NCI-H146 treated with DMSO at 0.1 percent for 48 hours (cell line): ENCODE data around the gene DHX58.
A peak's percentile ranks its signal among the peaks of the same experiment; 100 is the strongest.

Source experiments
- DNase-seq: peaks from one replicate; lab custom pipeline; 2025; ENCODE audit not compliant: unreplicated experiment; lab: John Stamatoyannopoulos, UW

Gene DHX58

DNA sequence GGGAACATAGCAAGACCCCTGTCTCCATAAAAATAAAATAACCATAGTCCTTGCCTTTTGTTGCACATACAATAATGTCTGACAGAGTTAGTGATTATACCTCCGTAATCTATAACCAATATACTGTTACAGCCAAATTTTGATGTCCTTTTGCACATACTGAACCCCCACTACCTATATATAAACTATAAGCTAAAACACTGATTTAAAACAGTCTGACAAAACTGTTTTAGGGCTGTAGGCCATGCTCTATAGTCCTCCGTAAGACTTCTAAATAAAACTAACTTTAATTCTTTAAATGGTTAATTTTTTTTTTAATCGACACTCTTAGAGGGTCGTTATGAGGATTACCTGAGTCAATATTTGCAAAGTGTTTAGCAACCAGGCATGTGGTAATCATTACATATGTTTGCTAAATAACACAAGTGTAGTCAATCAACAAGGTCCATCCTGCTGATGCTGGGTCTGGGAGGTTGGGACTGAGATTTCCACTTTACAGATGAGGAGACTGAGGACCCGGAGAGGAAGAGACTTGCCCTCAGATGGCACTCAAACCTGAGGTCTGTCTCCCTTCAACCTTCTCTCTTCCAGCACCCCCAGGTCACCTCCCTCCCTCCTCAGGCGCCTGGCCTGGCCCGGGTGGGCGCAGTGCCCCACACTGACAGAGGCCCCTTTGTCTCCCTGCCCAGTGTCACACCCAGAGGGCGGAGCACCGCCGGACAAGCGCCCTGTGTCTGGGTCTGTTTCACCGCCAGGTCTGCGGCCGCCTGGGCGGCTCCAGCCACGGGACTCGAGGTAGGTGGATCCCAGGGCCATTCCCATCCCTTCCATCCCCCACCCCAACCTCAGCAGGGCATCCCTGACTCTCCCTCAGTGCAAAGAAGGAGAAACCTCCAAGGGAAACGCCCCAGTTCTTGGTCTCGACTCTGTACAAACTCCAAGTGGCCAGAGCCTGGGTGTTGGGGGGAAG, 24.5 kb downstream of the DHX58 start:
- DNase-seq: no peak

DNA sequence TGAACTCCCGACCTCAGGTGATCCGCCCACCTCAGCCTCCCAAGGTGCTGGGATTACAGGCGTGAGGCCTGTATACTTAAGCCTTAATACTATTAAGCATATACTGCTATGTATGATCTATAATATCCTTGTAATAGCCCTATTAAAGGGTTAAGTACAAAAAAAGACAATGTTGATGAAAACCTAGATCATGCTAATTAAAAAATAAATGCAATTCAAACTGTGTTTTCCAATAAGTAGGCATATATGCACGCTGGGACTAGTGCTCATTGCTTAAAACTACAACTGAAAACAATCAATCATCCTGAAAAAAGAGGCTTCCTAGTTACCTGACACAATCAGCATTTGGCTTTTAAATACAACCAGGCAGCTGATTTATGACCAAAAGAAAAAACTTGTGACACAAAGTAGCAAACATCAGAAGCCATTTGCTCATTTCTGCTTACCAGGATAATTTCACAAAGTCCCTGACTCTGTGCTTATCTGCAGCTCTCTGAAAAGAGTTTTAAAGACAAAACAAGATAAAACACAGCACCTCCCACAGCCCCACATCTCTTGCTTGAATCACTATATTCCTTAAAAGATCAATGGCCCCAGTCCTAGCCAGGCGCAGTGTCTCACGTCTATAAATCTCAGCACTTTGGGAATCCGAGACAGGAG, 25.3 kb downstream of the DHX58 start:
- DNase-seq: no peak

DNA sequence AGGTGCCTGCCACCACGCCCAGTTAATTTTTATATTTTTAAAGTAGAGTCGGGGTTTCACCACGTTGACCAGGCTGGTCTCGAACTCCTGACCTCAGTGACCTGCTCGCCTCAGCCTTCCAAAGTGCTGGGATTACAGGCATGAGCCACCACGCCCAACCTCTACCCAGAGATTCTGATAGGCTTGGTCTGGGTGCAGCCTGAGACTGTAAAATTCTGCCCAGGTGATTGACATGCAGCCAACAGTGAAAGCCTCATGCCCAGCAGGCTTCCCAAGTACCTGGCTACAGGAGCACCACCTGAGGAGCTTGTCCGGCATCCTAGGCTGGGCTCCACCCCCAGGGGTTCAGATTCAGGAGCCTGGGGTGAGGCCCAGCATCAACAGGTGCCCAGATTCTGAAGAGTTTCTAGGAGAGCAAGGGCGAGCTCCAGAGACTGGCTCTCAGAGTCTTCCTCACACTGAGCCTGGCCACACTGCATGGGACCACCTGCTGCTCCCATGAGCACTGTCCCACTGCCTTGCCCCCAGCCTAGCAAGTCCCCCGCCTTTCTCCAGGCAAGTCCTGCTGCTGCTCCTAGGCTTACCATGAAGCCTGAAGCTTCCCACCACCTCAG, 30.9 kb downstream of the DHX58 start:
- DNase-seq: no peak

DNA sequence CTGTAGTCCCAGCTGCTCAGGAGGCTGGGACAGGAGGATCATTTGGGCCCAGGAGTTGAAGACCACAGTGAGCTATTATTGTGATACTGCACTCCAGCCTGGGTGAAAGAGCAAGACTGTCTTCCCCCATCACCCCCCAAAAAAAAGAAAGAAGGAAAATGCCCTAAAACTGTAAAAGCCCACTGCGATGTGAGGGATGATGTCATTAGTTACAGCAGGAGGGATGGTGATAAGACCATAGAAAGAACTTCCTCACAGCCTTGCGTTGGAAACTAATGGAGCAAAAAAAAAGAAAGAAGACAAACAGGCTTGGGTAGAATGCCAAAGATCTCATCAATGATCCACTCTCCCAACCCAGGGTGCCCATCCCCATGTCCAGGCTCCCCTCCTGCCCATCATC, 33.0 kb downstream of the DHX58 start:
- no peak for DNase-seq

DNA sequence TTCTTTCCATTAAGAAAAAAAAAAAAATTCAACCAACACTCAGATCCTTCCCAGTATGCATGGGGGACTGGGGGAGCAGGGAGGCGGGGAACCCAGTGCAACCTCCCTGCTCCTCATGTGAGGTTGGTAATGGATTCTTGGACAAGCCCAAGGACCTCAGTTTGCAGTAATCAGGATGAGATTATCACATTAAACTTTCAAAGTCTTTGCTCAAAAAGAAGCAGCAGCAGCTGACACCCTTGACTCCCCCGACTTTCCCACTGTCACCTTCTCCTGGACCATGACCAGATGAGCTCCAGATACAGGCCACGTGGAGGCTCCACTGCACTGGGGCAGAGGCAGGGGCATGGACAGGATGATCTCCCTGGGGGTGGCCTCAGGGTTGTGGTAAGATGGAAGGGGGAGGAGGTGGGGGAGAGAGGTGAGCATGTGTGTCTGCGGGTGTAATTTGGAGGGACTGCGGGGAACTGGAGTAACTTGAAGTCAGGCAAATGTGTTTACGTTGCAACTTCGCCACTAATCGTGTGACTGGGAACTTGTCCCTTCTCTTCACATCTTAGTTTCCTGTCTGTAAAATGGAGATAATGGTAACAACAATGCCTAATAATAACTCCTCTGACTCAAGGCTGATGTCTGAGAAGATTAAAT, 34.0 kb downstream of the DHX58 start:
- no peak for DNase-seq

DNA sequence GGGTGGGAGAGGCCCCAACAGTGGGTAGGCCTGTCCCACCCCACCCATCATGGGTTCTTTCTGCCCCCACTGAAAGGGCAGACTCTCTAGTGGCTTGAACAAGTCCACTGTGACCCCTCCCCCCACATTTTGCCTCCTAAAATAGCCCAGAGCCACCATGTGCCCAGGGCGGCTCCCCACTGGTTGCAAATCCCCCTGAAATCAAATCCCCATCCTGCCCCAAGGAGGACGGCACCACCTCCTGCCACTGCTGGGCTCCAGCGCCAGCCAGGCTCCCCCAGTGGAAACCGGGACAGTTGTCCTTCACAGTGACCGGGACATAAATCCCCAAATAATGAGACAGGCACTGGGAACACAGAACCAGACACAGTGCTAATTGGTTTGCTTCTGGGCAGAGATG, 34.8 kb downstream of the DHX58 start:
- no peak for DNase-seq

DNA sequence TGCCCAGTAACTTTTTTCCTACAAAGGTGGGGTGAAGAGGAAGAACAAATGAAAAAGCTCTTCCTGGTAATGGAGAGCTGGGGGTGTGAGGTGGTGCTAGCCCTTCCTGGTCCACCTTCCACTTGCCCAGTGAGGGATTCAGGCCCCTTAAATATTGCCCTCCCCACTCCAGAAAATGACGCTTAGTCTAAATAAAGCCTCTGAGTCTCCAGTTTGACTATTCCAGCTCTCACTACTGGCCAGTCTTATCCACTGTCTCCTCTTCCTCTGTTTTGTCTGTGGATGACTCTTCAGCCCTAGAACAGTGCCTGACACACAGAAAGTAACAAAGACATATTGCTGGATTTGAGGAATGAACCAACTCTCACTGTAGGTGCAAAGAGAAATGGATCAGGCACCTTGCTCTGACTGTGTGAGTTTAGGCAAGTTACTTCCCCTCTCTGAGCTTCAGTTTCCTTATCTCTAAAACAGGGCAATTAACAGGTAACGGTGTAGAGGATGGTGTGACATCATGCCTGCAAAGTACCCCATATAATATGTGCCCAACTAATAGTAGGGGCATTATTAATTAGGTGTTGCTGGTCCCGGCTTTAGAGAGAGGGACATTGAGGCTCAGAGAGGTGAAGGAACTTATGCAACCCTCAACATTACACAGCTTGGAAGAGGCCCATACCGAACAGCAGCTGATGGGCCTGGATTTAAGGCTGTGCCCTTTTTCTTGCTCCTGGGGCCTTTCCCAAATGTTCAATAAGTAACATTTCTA, 35.5 kb downstream of the DHX58 start:
- DNase-seq: no peak

DNA sequence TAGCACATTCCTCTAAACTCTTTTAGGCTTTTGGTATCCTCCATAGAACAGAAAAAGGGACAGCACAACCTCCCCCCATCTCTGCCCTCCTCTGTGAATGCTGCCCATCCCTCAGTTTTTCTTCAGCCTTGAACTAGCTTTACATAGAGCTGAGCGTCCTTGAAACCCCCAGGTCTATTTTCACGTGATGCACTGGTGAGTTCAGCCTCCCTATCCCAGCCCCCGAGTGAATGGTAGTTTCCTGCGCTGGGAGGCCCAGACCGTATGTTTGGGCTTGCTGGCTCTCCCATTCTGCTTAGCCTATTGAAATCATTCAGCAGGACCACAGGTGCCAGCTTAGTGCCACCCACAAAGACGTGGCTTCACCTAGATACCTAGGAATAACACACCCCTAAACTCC, 36.7 kb downstream of the DHX58 start:
- DNase-seq: no peak

DNA sequence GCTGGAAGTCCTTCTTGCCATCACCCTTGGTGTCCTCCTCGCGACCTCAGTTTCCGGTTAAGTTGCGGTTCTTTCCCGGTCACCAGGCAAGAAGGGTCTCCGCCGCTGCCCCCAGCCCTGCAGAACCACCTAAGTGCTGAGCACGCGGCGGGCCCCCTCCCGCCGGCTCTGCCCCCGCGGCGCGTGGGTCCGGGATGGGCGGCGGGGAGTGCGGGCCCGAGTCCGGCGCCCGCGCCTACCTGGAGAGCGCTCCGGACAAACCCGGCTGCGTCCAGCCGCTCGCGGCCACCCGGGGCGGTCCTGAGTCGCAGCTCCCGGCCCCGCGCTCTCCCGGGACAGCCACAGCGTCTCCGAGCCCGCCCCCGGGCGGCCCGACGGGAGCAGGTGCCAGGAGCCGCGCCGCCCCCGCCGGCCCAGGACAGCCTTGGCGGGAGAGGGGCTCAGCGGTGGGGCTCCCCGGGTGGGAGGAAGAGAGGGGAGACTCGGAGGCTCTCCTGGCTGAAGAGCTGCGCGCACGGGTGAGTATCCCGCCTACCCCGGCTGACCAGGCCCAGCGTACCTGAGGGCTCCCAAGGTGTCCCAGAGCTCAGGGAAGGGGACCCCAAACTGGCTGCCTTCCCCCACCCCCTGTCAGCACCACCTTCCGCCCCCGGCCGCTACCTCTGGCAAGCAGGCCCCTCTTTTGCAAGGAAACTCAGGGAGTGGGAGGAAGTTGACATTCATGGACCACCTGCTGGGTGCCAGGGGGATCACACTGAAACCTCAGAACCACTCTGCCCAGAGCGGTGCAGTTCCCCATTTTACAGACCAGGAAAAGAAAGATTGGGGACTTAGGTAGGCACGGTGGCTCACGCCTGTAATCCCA, 40.0 kb downstream of the DHX58 start:
- no peak for DNase-seq

DNA sequence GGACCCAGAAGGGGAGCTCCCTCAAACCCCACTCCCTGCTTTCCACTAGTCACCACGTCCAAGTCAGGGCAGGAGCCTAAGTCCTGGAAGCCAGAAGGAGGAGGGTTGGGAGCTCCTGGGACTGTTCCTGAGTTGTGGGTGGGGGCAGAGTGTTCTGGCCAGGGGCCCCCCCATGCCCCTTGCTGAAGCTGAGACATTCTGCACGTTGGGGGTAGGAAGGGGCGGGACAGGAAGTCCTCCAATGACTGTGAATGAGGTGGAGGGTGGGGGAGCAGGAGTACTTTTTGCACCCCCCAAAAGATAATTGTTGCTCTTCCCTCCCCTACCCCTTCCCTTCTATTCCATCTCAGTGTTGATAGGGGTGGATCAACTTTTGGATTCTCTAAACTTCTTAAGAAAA, 40.7 kb downstream of the DHX58 start:
- DNase-seq: no peak

DNA sequence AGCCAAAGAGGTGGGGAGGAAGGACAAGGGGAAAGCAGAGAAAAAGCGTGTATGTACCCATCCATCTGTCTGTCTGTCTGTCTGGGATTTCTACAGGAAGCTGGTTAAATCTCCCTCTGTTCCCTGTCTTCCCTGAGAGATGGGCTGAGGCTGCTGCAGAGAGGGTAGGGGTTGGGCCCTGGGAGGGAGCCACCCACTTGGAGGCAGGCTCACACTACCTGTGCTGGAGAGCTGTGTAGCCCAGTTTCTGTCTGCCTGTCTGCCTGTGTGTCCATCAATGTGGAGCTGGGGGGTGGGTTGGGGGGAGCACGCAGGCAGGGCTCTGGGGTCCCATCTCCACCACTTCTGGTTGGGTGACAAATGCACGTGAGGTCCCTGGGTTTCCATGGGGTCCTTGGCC, 43.5 kb downstream of the DHX58 start:
- DNase-seq: no peak

DNA sequence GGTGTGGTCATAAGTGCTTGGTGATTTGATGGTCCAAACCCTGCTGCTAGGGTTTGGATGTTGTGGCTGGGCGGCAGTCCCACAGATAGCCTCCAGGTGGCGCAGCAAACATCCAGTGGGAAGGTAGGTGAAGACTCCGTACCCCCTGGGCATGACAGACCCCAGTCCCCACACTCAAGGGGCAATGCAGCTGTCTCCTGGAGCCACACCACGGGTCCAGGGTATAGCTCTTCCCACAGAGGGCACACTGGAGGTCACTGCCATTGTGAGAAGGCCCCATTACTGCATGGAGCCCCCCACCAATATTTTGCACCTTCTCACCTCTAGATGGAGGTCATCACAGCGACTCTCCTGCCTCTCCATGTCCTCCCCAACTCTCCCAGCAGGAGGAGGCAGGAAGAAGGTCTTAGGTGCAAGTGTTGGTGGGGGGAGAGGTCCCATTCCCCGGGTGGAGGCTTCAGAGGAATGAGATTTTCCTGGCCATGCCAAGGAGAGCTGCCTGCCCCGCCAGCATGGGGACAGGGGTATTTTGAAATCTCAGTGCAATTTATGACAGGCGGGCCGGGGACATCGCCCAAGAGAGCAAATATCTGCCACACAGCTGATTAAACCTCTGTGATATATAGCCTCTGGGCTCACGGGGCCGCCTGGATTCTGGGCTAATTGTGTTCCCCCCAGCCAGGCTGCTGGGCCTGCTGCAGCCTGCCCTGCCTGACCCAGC, 45.0 kb downstream of the DHX58 start:
- no peak for DNase-seq

DNA sequence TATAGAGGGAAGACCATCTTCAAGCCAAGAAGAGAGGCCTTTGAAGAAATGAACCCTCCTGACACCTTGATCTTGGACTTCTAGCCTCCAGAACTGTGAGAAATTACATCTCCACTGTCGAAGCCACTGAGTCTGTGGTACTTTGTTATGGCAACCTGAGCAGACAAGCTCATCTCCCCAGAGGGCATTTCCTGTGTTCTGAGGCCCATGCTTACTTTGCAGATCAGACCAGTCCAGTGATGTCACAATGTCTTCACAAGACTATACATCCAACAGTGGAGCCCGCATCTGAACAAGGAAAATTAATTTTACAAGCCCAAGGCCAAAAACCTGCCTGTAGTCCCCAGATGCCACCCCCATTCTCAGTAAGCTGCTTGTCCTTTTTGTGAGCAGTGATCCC, 47.3 kb downstream of the DHX58 start:
- no peak for DNase-seq

DNA sequence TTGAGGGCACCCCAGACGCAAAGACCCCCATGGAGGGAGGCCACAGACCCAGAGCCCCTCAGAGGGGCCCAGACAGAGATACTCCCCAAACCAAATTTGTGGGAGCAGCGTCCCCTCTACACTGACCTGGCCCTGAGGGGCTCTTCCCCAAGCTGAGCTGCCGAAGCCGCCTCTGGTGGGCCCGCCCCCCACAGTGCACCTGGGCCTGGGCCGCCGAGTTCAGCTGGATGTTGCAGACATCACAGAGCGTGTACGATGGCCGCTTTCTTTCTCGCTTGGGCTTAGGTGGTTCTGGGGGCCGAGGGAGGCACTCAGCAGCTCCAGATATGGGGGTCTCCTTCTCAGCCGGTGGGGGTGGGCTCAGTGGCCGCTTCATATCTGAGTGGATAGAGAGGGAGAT, 49.8 kb downstream of the DHX58 start:
- no peak for DNase-seq

DNA sequence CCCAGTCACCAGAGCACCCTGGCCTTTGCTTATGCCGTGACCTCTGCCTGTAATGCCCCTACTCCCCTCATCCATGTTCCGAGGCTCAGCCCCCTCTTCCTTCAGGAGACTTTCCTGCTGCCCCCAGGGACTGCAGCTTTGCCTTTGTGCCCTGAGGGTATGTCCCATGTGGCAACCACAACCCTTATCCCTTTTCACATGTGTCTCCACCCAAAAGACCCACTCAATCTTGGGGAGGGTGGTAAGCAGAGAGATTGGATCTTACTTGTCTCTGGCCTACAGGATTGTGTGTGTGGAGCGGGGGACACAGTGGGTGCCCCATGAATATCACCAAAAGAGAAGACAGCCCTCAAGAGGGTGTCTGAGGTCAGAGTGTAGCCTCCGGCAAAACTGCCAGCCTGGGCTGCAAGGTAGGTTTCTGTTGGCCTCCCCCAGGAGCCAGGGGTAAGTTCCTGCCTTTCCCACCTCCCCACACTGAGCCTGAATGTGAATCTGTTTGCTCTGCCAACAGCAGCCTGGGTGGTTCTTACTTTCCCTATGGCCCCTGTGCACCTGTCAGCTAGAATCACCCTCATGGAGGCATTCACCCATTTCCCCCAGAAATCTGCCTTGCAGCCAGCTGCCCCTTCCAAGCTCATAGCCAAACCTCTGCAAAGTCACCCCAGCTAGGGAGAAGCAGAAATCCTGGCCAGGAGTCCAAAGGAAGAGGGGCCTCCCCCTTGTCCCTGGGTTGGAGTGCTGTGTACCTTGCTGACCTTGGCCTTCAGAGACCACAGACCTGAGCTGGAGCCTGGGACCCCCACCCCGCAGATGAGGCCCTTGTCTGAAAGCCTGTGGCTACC, 50.6 kb downstream of the DHX58 start:
- peak; percentile 8 for DNase-seq

DNA sequence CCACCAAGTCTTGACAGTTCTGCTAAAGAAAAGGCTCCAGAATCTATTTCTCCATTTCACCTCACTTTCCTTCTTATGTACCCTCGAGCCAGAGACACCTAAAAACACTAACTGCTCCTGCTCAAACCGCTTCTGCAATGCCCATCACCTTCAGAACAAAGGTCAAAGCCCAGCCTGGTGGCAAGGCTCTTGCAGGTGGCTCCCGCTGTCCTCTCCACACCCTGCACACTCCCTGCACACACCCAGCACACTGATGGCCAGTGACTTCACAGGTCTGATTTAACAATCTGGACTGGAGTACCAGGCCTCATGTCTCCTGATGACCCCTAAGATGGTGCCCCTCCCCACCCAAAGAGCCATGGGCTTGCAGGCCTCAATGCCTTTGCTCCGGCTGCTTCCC, 52.3 kb downstream of the DHX58 start:
- DNase-seq: no peak

DNA sequence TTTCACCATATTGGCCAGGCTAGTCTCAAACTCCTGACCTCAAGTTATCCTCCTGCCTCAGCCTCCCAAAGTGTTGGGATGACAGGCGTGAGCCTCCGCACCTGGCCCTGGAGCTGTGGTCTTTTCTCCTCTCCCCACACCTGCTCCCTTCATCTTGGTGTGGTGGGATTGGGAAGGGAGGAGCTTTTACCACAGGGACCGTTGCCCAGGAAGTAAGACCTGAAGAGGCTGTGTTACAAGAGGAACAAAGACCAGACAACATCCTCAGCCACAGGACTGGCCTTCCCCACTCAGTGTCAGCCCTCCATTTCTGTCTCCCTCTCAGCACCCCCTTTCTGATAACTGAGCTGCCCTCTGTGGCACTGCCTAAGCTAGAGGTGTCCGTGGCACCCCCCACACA, 52.7 kb downstream of the DHX58 start:
- no peak for DNase-seq

DNA sequence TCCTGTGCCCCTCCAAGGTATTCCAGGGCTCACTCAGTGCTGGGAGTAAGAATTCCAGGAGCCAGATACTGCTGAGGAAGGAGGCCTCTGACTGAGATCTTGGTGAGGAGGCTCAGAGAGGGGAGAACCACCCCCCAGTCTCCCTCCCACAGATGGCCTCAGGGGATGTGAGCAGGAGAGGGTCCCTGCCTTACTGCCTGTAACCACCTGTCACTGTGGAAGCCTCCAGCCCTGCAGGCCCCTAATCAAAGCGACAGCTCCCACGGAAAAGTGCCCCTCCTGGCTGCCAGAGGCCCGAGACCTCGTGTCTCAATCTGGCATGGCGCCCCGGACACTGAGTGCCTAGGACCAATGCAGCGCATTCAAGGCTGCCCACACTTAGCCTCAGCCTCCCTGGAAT, 54.5 kb downstream of the DHX58 start:
- no peak for DNase-seq
